ENCODE results near the gene NXN.

- TF ChIP-seq CTCF (IDR thresholded peaks at IDR 0.05), result no peak
- no peak for TF ChIP-seq POLR2A (IDR thresholded peaks at IDR 0.05)
- TF ChIP-seq EP300 (IDR thresholded peaks at IDR 0.05), result no peak
Observed at GRCh38 chr17:1027044-1027443, 47.5 kb upstream of the NXN start.

All from tibial nerve (tissue), 4 donors.